GM23338 (cell line): Measurements from ENCODE around the gene YIPF1.

Source experiments
- CREB1 ChIP-seq: fragments of 250-450 bp; sonication (Bioruptor Pico); IDR thresholded peaks from 2 replicates; pipeline ENCODE4 v1.5.0; 2020; ENCODE audit warnings: low read depth, mild to moderate bottlenecking, moderate library complexity
- EZH2 ChIP-seq: fragments of 200-600 bp; sonication (generic); IDR thresholded peaks from one replicate; pipeline ENCODE4 v1.8.0; 2017; ENCODE audit warnings: antibody characterized with exemption, mild to moderate bottlenecking, low read depth; ENCODE audit not compliant: unreplicated experiment
- EZH2phosphoT487 ChIP-seq: fragments of 200-600 bp; sonication (generic); IDR thresholded peaks from one replicate; pipeline ENCODE4 v1.8.1; 2018; ENCODE audit warnings: antibody characterized with exemption; ENCODE audit not compliant: unreplicated experiment
- POLR2AphosphoS5 ChIP-seq: IDR thresholded peaks from 2 replicates; pipeline ENCODE4 v1.6.1; 2016; ENCODE audit warnings: antibody characterized with exemption, low read depth
- STAT1 ChIP-seq: IDR thresholded peaks from one replicate; pipeline ENCODE4 v1.6.1; 2016; ENCODE audit warnings: antibody characterized with exemption; ENCODE audit not compliant: unreplicated experiment
- ZNF114 ChIP-seq: fragments of 250-450 bp; sonication (Bioruptor Pico); IDR thresholded peaks from 2 replicates; pipeline ENCODE4 v1.5.0; 2020; ENCODE audit warnings: mild to moderate bottlenecking, moderate library complexity
- TF ChIP-seq, protein P1 (sequence below), 2 experiments: fragments of 200-600 bp in 1 of 2; sonication (generic) in 1 of 2; conservative IDR thresholded peaks; 2 replicates each; pipeline versions ENCODE4 v1.5.1 to v1.6.1; 2016 to 2017; ENCODE audit warnings: antibody characterized with exemption in 2 of 2, low read depth in 2 of 2, mild to moderate bottlenecking in 2 of 2, moderate library complexity in 1 of 2
- TF ChIP-seq, protein P2 (sequence below): IDR thresholded peaks from one replicate; pipeline ENCODE4 v1.6.1; 2018; ENCODE audit warnings: antibody characterized with exemption; ENCODE audit not compliant: unreplicated experiment
- TF ChIP-seq, protein P3 (sequence below): IDR thresholded peaks from 2 replicates; pipeline ENCODE4 v1.6.1; 2016; ENCODE audit warnings: antibody characterized with exemption

DNA sequence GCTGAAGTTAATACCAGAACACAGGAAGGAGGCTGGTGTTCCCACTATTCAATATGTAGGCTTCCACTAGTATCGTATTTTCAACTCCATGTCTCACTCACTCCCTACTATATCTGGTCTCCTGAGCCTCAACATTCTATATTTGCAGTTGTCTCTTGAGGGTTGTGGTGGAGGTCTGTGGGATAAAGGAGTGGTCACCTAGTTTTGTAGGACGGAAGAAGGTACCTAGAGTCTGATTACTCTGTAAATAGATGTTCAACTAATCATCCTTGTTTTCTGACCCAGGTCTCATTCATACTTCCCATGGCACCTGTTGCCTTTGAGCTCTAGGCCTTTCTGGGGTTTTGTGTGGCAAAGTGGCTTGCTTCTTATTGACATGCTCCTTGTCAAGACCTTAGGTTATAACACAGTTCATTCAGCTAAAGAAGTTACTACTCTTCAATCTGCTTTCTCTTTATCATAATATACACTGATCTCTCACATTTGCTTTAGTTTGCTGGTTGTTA is 37.8 kb upstream of the YIPF1 start:
- TF ChIP-seq EZH2 (no peak), POLR2AphosphoS5 (no peak), EZH2phosphoT487 (no peak), CREB1 (CRISPR knock-in tag) (no peak), STAT1 (no peak), ZNF114 (CRISPR knock-in tag) (no peak)
- TF ChIP-seq, protein P1, sequence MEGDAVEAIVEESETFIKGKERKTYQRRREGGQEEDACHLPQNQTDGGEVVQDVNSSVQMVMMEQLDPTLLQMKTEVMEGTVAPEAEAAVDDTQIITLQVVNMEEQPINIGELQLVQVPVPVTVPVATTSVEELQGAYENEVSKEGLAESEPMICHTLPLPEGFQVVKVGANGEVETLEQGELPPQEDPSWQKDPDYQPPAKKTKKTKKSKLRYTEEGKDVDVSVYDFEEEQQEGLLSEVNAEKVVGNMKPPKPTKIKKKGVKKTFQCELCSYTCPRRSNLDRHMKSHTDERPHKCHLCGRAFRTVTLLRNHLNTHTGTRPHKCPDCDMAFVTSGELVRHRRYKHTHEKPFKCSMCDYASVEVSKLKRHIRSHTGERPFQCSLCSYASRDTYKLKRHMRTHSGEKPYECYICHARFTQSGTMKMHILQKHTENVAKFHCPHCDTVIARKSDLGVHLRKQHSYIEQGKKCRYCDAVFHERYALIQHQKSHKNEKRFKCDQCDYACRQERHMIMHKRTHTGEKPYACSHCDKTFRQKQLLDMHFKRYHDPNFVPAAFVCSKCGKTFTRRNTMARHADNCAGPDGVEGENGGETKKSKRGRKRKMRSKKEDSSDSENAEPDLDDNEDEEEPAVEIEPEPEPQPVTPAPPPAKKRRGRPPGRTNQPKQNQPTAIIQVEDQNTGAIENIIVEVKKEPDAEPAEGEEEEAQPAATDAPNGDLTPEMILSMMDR (conservative IDR thresholded peaks at IDR 0.05; ENCODE audit: low read depth in 2 of 2): no peak
- TF ChIP-seq, protein P2, sequence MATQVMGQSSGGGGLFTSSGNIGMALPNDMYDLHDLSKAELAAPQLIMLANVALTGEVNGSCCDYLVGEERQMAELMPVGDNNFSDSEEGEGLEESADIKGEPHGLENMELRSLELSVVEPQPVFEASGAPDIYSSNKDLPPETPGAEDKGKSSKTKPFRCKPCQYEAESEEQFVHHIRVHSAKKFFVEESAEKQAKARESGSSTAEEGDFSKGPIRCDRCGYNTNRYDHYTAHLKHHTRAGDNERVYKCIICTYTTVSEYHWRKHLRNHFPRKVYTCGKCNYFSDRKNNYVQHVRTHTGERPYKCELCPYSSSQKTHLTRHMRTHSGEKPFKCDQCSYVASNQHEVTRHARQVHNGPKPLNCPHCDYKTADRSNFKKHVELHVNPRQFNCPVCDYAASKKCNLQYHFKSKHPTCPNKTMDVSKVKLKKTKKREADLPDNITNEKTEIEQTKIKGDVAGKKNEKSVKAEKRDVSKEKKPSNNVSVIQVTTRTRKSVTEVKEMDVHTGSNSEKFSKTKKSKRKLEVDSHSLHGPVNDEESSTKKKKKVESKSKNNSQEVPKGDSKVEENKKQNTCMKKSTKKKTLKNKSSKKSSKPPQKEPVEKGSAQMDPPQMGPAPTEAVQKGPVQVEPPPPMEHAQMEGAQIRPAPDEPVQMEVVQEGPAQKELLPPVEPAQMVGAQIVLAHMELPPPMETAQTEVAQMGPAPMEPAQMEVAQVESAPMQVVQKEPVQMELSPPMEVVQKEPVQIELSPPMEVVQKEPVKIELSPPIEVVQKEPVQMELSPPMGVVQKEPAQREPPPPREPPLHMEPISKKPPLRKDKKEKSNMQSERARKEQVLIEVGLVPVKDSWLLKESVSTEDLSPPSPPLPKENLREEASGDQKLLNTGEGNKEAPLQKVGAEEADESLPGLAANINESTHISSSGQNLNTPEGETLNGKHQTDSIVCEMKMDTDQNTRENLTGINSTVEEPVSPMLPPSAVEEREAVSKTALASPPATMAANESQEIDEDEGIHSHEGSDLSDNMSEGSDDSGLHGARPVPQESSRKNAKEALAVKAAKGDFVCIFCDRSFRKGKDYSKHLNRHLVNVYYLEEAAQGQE: no peak
- TF ChIP-seq, protein P3, sequence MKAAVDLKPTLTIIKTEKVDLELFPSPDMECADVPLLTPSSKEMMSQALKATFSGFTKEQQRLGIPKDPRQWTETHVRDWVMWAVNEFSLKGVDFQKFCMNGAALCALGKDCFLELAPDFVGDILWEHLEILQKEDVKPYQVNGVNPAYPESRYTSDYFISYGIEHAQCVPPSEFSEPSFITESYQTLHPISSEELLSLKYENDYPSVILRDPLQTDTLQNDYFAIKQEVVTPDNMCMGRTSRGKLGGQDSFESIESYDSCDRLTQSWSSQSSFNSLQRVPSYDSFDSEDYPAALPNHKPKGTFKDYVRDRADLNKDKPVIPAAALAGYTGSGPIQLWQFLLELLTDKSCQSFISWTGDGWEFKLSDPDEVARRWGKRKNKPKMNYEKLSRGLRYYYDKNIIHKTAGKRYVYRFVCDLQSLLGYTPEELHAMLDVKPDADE: no peak
